Measurements from ENCODE around the gene CDH13. TPM values are rescaled to one million over a fixed set of nuclear protein-coding genes. Genes with fewer than 3 reads are reported as not detected.

Gene CDH13
- total RNA-seq, 2 donors from 2014 or later, result 228 to 280 TPM

DNA sequence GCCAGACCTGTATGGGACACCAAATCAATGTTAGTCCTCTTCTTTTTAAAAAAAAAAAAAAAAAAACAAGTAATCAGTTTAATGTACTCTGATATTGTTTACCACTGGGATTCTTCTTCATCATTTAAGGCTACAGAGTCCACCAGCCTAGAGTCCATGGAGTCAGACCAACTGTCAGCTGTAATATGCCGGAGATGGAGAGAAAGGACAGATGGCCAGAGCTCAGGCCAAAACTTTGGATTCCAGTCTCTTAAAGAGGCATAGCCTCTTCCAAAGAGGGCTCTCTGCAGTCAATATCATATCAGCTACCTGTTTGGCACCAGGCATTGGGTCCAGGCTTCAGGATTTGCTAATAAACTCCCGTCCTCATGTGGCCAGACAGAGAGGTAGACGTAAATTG is 711.4 kb downstream of the CDH13 start:
- Histone ChIP-seq H3K4me1 (ENCODE audit: control insufficient read depth in 1 of 2, low read depth in 2 of 2) (peaks cover 0 to 3% of the 10 kb centered on the region in 2 donors), H3K9me3 (no peaks in the 10 kb centered on the region), H3K36me3 (no peaks in the 10 kb centered on the region), H3K4me3 (no peak overlapping the region), H3K27me3 (replicated peaks; ENCODE audit: insufficient read depth) (no peaks in the 10 kb centered on the region), H3K27ac (no peak overlapping the region)
- no peak for ATAC-seq (ENCODE audit: insufficient number of reproducible peaks, low FRiP score, low read depth)
- no peak for DNase-seq (ENCODE audit: low spot score)
- TF ChIP-seq, protein P1, sequence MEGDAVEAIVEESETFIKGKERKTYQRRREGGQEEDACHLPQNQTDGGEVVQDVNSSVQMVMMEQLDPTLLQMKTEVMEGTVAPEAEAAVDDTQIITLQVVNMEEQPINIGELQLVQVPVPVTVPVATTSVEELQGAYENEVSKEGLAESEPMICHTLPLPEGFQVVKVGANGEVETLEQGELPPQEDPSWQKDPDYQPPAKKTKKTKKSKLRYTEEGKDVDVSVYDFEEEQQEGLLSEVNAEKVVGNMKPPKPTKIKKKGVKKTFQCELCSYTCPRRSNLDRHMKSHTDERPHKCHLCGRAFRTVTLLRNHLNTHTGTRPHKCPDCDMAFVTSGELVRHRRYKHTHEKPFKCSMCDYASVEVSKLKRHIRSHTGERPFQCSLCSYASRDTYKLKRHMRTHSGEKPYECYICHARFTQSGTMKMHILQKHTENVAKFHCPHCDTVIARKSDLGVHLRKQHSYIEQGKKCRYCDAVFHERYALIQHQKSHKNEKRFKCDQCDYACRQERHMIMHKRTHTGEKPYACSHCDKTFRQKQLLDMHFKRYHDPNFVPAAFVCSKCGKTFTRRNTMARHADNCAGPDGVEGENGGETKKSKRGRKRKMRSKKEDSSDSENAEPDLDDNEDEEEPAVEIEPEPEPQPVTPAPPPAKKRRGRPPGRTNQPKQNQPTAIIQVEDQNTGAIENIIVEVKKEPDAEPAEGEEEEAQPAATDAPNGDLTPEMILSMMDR (IDR thresholded peaks at IDR 0.05), result no peak

DNA sequence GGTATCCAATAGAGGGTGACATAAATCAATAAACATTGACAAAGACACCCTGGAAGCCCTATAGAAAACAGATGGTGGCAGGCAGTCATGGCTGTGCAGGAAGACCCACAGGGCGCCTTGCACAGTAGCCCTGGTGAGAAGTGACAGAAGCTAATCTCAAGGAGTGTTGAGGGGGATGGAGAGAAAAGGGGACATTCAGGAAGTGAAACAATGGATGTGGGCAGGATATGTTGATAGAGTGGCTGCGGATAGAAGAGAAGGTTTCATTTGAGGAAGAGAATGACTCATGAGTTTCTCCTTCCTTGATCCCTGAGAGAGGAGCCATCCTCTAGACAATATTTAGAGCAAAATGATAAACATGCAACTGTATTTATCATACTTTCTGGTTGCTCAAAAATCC is 712.2 kb downstream of the CDH13 start:
- Histone ChIP-seq H3K4me3 (no peak overlapping the region), H3K36me3 (no peaks in the 10 kb centered on the region), H3K9me3 (no peaks in the 10 kb centered on the region), H3K27ac (no peak overlapping the region), H3K4me1 (ENCODE audit: control insufficient read depth in 1 of 2, low read depth in 2 of 2) (peaks cover 0 to 10% of the 10 kb centered on the region in 2 donors), H3K27me3 (replicated peaks; ENCODE audit: insufficient read depth) (no peaks in the 10 kb centered on the region)
- DNase-seq (ENCODE audit: low spot score) (no peak), ATAC-seq (ENCODE audit: insufficient number of reproducible peaks, low FRiP score, low read depth) (no peak)
- TF ChIP-seq, protein P1 (IDR thresholded peaks at IDR 0.05), result no peak

DNA sequence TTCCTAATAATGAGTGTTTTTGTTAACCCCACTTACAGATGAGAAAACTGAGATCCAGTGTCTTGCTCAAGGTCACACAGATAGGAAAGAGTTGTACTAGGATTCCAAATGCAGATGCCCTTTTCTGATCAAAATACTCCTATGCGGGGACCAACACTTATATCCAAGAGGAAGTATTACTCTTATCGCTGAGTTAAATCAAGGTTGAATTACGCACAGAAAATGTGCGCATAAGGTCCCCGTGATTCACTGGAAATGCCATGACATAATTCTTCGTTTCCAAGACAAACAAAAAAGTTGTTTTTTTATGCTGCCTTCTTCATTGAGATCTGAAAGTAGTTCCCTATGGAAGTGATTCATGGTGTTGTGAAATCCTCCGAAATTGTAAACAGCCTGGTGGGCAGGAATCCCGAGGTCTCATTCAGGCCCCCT is 717.2 kb downstream of the CDH13 start:
- ATAC-seq (ENCODE audit: insufficient number of reproducible peaks, low FRiP score, low read depth), result no peak

DNA sequence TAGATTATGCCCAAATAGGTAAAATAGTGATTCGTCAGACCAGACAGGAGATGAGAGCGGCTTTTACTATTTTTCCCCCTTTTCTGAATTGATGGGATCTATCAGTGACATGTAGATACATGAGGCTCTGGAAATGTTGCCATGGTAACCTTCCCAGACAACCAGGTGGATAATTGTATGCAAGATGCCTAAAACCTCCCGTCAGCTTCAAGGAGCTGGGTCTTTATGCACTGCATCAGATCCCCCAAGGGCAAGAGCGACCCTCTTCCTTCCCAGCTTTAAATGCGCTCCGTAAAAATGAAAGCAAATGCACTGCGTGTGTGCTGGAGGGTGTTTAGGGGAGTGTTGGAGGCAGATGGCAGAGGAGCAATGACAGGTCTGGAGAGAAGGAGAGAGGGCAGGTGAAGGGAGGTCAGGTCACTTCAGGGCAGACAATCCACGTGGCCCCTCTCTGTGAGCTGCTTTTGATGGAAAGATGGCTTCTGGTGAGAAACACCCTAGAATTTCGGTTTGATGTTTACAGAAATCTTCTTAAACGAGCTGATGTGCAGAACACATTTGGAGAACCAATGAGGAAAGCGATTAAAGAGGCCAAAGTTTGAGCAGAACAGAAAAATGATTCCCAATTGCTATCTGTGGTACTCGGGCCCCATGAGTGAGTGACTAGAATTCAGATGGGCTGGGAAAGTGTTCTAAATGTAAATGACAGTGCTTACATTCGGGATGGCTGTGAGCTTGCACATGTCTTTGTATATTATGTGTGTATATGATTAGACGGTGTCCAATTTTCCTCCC is 719.3 kb downstream of the CDH13 start:
- ATAC-seq (ENCODE audit: insufficient number of reproducible peaks, low FRiP score, low read depth) (no peak), DNase-seq (ENCODE audit: low spot score) (no peak)
- peaks cover 0 to 20% of the 10 kb centered on the region in 2 donors for H3K4me1 ChIP-seq (ENCODE audit: control insufficient read depth in 1 of 2, low read depth in 2 of 2)
- TF ChIP-seq, protein P1 (IDR thresholded peaks at IDR 0.05), result no peak
- peaks cover 4% of the 10 kb centered on the region for H3K36me3 ChIP-seq
- no peak overlapping the region for H3K4me3 ChIP-seq
- no peaks in the 10 kb centered on the region for H3K9me3 ChIP-seq
- H3K27ac ChIP-seq, result no peak overlapping the region
- no peaks in the 10 kb centered on the region for H3K27me3 ChIP-seq (replicated peaks; ENCODE audit: insufficient read depth)

More for the DNA sequence above, 717.2 kb downstream of the CDH13 start:
- Histone ChIP-seq H3K4me3 (no peak overlapping the region), H3K36me3 (peaks cover 4% of the 10 kb centered on the region), H3K27me3 (replicated peaks; ENCODE audit: insufficient read depth) (no peaks in the 10 kb centered on the region), H3K4me1 (ENCODE audit: control insufficient read depth in 1 of 2, low read depth in 2 of 2) (peaks cover 0 to 10% of the 10 kb centered on the region in 2 donors), H3K27ac (no peak overlapping the region), H3K9me3 (no peaks in the 10 kb centered on the region)
- no peak for DNase-seq (ENCODE audit: low spot score)
- TF ChIP-seq, protein P1 (IDR thresholded peaks at IDR 0.05), result no peak

DNA sequence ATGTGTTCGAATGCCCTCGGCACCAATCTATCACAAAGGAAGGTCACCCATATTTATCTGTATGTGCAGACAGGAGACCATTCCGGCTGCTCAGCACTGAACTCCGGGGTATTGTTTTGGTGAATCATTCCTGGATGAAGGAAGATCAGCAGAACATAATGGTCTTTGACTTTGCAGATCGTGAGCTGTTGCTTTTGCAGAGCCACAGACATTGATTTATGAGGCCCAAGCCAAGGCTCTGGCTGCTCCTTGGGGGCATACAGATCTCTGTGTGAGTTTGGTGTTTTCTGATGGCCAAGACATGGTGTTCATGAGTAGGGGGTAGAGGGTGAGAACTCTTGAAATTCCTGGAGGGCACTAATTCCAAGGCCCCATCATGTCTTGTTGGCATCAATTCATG is 722.2 kb downstream of the CDH13 start:
- Histone ChIP-seq H3K36me3 (peaks cover 4% of the 10 kb centered on the region), H3K27me3 (replicated peaks; ENCODE audit: insufficient read depth) (no peaks in the 10 kb centered on the region), H3K27ac (no peak overlapping the region), H3K4me1 (ENCODE audit: control insufficient read depth in 1 of 2, low read depth in 2 of 2) (peaks cover 0 to 9% of the 10 kb centered on the region in 2 donors), H3K9me3 (no peaks in the 10 kb centered on the region), H3K4me3 (no peak overlapping the region)
- TF ChIP-seq, protein P1 (IDR thresholded peaks at IDR 0.05), result no peak
- DNase-seq (ENCODE audit: low spot score) (no peak), ATAC-seq (ENCODE audit: insufficient number of reproducible peaks, low FRiP score, low read depth) (no peak)
